Posterior cingulate gyrus (tissue), 11 donors: Measurements from ENCODE around the gene BET1L.
"Not testable (repeated sequence)": the region's sequence is repeated elsewhere in the genome, so short reads cannot be mapped to it uniquely, and the experiment has no call there.

Experiments used
- DNase-seq, 10 donors: peaks; one replicate each; pipeline versions ENCODE4 v3.0.0 to v3.0.0-alpha.2; 2020 to 2021; ENCODE audit warnings: mixed read lengths in 3 of 10
- intact Hi-C: fragments of 100-400 bp; cut with DNase I; formaldehyde crosslinking; loops from one replicate; pipeline ENCODE4 v1.15.1; 2023

Gene BET1L

GRCh38 chr11:201966-202365 is 5.2 kb downstream of the BET1L start:
- intact Hi-C loops: no loop called here
- peak in 2 of 10 donors; percentile 17 to 38 for DNase-seq

GRCh38 chr11:200224-201003 is 6.8 kb downstream of the BET1L start:
- intact Hi-C loops: no loop called here
- peak in 3 of 10 donors; percentile 4 to 68 (median 67) for DNase-seq

DNA sequence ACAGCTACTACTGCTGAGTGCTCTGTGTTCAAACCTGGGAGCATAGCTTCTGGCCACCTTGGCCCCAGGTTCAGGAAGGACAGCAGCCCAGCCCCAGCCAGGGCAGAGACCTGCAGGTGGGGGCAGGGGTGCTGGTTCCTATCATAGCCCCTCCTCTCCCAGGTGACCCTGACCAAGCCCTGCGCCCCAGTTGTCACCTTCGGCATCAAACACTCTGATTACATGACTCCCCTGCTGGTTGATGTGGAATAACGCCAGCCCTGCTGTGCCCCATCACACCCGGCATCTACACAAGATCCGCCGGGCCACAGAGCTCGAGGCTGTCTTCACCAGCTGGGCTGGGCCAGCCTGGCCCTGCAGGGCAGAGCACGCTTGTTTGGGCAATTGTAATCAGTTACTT is 7.4 kb downstream of the BET1L start:
- intact Hi-C loops: no loop called here

GRCh38 chr11:199004-199581 is 8.1 kb downstream of the BET1L start:
- intact Hi-C loops: no loop called here
- peak in 3 of 10 donors; percentile 2 to 80 (median 52) for DNase-seq

More for the DNA sequence above, 7.4 kb downstream of the BET1L start:
- peak in 3 of 10 donors; percentile 7 to 71 (median 27) for DNase-seq

DNA sequence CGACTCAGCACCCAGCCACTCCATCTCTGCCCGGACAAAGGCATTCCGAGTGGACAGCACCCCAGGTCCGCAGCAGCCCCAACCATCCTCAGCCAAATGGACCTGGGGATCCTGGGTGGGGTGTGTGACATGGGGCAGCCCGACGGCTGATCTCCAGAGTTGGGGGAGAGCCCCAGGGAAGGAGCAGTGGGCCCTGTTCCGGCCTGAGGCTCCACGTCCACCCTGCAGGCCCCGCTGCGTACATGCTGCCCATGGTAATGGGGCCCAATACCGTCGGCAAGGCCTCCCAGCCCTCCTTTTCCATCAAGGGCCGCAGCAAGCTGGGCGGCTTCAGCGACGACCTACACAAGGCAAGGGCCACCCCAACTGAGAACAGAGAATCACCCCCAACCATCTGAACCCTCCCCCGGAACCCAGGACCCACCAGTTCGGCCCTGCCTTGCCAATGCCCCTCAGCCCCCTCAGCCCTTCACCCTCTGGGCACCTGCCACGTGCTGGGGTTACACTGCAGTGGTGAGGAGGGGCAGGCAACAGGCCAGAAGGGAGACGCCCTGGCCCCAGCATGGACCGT is 8.9 kb downstream of the BET1L start:
- DNase-seq: peak in 5 of 10 donors; percentile 8 to 61 (median 34)
- intact Hi-C loops: no loop called here

DNA sequence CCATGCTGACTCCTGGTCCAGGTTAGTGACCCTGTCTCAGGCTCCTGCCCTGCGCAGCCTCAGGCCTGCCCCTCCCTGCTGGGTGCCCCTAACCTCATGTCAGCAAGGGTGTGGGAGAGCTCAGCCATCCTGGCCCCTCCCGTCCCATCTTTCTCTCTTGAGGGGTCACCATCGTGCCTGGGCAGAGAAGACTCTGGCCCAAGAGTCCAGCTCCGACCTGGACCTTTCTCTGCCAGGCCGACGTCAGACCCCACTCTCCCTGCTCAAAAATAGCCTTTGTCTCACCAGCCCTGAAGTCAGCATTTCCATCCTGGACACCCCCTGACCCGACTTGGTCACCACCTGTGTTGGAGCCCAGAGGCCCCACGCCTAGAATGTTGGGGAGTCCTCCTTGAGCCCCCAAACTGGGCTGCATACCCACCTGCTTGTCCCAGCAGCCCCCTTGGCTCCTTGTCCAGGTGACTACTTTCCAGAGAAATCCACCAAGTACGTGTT is 9.4 kb downstream of the BET1L start:
- intact Hi-C loops: no loop called here

DNA sequence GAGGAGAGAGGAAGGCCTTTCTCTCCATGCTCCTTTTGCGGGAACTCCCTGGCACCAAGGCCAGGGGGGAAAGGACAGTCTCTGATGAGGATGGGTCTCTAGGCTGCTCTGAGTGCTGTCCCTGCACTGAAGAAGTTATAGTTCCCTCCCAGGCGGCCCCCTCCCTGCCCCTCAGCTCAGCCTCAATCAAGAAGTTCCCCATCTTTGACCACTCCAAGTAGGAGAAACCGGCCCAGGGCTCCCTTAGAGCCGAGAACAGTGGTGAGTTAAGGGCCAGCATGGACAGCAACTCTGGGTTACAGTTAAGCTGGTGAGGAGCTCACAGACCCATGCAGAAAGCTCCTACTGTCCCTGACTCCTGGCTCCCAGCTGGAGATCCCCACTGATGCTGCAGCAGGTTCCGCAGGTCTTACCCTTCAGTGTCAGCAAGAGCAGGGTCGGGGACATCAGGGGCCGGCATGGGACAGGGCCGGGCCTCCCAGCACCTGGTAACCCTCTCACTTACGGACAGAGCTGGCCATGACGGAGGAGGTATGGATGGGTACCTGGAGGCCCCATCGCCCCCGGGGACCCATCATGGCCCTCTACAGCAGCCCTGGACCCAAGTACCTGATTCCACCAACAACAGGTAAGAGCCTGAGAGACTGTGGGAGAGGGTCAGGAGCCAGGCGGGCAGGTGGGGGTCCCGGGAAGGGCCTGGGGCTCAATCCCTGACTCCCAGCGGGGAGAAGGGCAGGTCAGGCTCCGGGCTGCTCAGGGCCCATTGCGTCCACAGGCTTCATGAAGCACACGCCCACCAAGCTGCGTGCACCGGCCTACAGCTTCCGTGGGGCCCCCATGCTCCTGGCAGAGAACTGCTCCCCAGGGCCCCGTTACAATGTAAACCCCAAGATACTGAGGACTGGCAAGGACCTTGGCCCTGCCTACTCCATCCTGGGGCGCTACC is 10.1 kb downstream of the BET1L start:
- intact Hi-C loops: no loop called here
- peak in 3 of 10 donors; percentile 63 to 66 (median 64) for DNase-seq

More for the DNA sequence above, 9.4 kb downstream of the BET1L start:
- peak in 4 of 10 donors; percentile 5 to 72 (median 60) for DNase-seq

- intact Hi-C loops: not testable (repeated sequence)
- peak in 5 of 10 donors; percentile 2 to 75 (median 12) for DNase-seq
Measured at GRCh38 chr11:193481-193880, 13.7 kb downstream of the BET1L start.

GRCh38 chr11:192674-193128 is 14.5 kb downstream of the BET1L start, which contains the start of gene SCGB1C1:
SCGB1C1 (plus strand) TSS chr11:193078; CDS start chr11:193100, 22 bp downstream.
- intact Hi-C loops, DNase-seq: not testable (repeated sequence)

GRCh38 chr11:191490-192478 is 15.4 kb downstream of the BET1L start:
- DNase-seq: peak in 7 of 10 donors; percentile 9 to 79 (median 39)
- intact Hi-C loops: not testable (repeated sequence)

DNA sequence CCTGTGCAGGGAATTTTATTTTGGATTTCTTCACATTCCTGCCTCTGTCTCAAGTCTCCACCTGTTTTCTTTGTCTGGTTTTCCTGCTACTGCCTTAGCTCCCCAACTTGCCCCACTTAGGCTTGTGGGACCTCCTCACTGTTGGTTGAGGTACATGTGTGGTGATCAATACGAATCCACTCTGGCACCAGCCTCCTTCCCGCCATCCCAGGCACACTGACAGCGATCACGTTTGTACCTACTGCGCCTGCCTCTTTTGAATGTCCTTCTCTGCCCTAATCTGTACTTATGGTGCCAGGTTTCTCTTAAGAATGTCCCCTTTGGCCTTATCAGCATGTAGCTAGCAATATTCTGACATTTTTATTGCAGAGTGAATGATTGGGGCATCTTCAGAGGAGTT is 16.7 kb downstream of the BET1L start:
- intact Hi-C loops: not testable (repeated sequence)
- peak in 2 of 10 donors; percentile 21 to 79 for DNase-seq

GRCh38 chr11:189843-190311 is 17.3 kb downstream of the BET1L start:
- intact Hi-C loops: not testable (repeated sequence)
- peak in 7 of 10 donors; percentile 10 to 87 (median 39) for DNase-seq

GRCh38 chr11:189200-189783 is 17.9 kb downstream of the BET1L start:
- peak in 9 of 10 donors; percentile 8 to 94 (median 49) for DNase-seq
- intact Hi-C loops: not testable (repeated sequence)

DNA sequence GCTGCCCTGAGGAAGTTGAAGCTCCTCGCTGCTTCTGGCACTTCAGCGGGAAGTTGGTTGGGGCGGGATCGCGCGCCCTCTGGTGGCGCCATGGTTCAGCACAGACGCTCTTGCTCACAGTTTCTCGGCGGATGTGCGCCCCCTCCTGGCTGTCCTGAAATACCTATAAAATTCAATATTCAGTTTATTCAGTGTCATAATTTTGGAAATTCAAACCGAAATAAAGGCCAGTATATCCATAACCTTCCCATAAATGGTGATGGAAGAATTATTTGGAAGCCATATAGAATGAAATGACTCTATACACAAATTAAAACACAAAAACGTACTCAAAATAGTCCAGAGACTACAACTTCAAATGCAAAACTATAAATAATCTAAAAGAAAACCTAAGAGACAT is 27.0 kb downstream of the BET1L start:
- DNase-seq, intact Hi-C loops: not testable (repeated sequence)
